Calu3 (cell line): ENCODE measurements around the gene TMEM178B. TPM values are rescaled to one million over a fixed set of nuclear protein-coding genes. Genes with fewer than 3 reads are reported as not detected.
"Not testable (repeated sequence)": the region's sequence is repeated elsewhere in the genome, so short reads cannot be mapped to it uniquely, and the experiment has no call there.

Experiments
- BruUV-seq: library from RNA; stranded (reverse); fragments of 400-500 nt; replicated peaks from 2 replicates; lab custom pipeline; 2021; lab: Mats Ljungman, UMichigan
- CTCF ChIA-PET: fragments of 300-600 bp; sonication (Branson Sonifier 250); formaldehyde crosslinking; loops from one replicate; lab custom pipeline; 2022; ENCODE audit warnings: antibody characterized with exemption; lab: Charles Lee
- DNase-seq: peaks from one replicate; pipeline ENCODE4 v3.0.0; 2022
- H3K27ac Mint-ChIP-seq: one replicate; pipeline ENCODE4 v1.8.0; 2022; ENCODE audit warnings: mixed read lengths; ENCODE audit not compliant: unreplicated experiment
- H3K27me3 Mint-ChIP-seq: one replicate; pipeline ENCODE4 v1.8.0; 2022; ENCODE audit warnings: mixed read lengths; ENCODE audit not compliant: unreplicated experiment
- H3K36me3 Mint-ChIP-seq: one replicate; pipeline ENCODE4 v1.8.0; 2022; ENCODE audit warnings: mild to moderate bottlenecking, moderate library complexity, mixed read lengths; ENCODE audit not compliant: insufficient read depth, unreplicated experiment
- H3K4me1 Mint-ChIP-seq: one replicate; pipeline ENCODE4 v1.8.0; 2022; ENCODE audit warnings: mild to moderate bottlenecking, low read depth, mixed read lengths; ENCODE audit not compliant: unreplicated experiment
- H3K4me3 Mint-ChIP-seq: one replicate; pipeline ENCODE4 v1.8.0; 2022; ENCODE audit warnings: mild to moderate bottlenecking, low read depth, moderate library complexity, mixed read lengths; ENCODE audit not compliant: unreplicated experiment
- H3K9me3 Mint-ChIP-seq: one replicate; pipeline ENCODE4 v1.8.0; 2022; ENCODE audit warnings: low read depth, mixed read lengths; ENCODE audit not compliant: unreplicated experiment
- CTCF ChIP-seq: fragments of 200-600 bp; IDR thresholded peaks from one replicate; pipeline ENCODE4 v1.8.0; 2022; ENCODE audit warnings: antibody characterized with exemption; ENCODE audit not compliant: unreplicated experiment
- intact Hi-C: fragments of 100-400 bp; cut with micrococcal nuclease; formaldehyde crosslinking; loops from one replicate; pipeline ENCODE4 v1.10.0; 2022; ENCODE audit not compliant: unreplicated experiment
- total RNA-seq: library from RNA; stranded (reverse); gene quantifications from 2 replicates; pipeline ENCODE4 v1.2.3, GENCODE V29; 2022

Gene TMEM178B
- total RNA-seq, 1 experiment from 2014 or later, result 1.5 TPM

DNA sequence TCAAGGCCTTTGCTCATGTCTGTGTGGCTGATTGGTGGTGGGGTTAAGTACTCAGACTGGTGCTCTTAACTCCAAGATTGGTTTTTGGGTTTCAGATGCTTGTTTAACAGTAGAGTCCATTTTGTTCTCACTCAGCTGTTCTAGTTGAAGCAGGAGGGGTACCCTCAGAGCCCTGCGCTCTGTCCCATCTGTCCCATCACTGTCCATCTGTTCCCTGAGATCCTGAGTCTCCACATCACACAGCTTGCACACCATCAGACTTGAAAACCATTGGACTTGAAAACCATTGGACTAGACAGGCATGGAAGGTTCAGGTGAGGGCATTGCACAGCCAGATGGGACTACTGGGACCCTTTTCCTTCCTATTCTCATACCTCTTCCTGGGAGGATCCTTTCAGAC, 39.3 kb downstream of the TMEM178B start:
- no TSS peak for BruUV-seq
- no peak for TF ChIP-seq CTCF
- Mint-ChIP-seq H3K4me1 (no peaks in the 10 kb centered on the region), H3K9me3 (no peaks in the 10 kb centered on the region), H3K4me3 (no peak overlapping the region), H3K27me3 (no peaks in the 10 kb centered on the region), H3K27ac (no peak overlapping the region), H3K36me3 (no peaks in the 10 kb centered on the region)
- CTCF ChIA-PET, result no interaction called here
- no peak for DNase-seq
- intact Hi-C loops, result no loop called here

DNA sequence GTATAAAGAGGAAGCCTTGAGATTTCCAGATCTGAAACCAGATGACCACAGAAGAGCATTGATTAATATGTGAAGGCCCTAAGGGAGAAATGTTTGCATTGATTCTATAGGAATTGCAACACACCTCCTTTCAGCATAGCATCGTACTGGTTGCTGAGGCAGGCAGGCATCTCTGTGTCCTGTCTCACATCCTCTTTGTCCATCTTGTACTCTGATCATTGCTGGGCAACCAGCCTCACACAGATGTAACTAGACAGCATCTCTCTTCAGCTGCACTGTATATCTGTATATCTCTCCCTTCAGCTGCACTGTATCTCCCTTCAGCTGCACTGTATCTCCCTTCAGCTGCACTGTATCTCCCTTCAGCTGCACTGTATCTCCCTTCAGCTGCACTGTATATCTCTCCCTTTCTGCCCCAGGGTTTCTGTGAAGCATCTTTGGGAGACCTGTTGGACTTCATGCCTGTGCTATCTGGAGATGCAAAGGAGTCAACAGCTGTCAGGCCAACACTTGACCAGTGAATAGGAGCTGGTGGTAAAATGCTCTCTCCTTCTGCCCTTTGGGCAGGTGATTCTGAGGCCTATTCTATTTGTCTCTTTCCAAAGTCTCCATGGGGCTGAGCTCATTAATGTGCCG, 40.3 kb downstream of the TMEM178B start:
- Mint-ChIP-seq H3K4me3 (no peak overlapping the region), H3K27me3 (no peaks in the 10 kb centered on the region), H3K4me1 (no peaks in the 10 kb centered on the region), H3K36me3 (no peaks in the 10 kb centered on the region), H3K9me3 (no peaks in the 10 kb centered on the region), H3K27ac (no peak overlapping the region)
- no TSS peak for BruUV-seq
- no peak for DNase-seq
- CTCF ChIA-PET, result no interaction called here
- no peak for TF ChIP-seq CTCF
- intact Hi-C loops, result no loop called here

DNA sequence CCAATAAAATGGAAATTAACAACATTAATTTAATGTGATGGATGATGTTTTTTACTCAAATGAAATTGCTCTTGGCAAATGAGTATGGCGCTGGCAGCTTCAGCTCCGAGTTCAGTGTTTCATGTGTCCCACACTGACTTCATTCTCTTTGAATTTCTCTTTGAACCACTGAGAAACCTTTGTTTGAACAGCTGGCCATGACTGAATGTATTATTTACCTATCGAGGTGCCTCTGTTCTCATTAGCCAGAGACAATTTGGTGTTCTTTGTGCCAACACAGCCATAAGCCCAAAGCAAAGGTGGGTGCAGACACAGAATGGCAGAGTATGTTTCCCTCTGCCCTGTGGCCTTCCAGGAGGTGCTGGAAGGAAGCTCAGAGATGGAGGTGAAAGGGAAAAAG, 42.1 kb downstream of the TMEM178B start:
- H3K4me3 Mint-ChIP-seq, result no peak overlapping the region
- H3K27ac Mint-ChIP-seq, result no peak overlapping the region
- no peaks in the 10 kb centered on the region for H3K27me3 Mint-ChIP-seq
- intact Hi-C loops, result no loop called here
- no TSS peak for BruUV-seq
- H3K36me3 Mint-ChIP-seq, result no peaks in the 10 kb centered on the region
- CTCF ChIA-PET, result no interaction called here
- no peak for DNase-seq
- no peaks in the 10 kb centered on the region for H3K4me1 Mint-ChIP-seq
- no peak for TF ChIP-seq CTCF
- no peaks in the 10 kb centered on the region for H3K9me3 Mint-ChIP-seq

- H3K27me3 Mint-ChIP-seq, BruUV-seq, DNase-seq, H3K4me1 Mint-ChIP-seq, H3K4me3 Mint-ChIP-seq, H3K36me3 Mint-ChIP-seq, H3K9me3 Mint-ChIP-seq, CTCF ChIA-PET, H3K27ac Mint-ChIP-seq, intact Hi-C loops: not testable (repeated sequence)
Observed at GRCh38 chr7:141116661-141117060, 42.8 kb downstream of the TMEM178B start.

- Mint-ChIP-seq H3K36me3 (no peaks in the 10 kb centered on the region), H3K9me3 (no peaks in the 10 kb centered on the region), H3K4me3 (no peak overlapping the region), H3K27me3 (no peaks in the 10 kb centered on the region), H3K4me1 (no peaks in the 10 kb centered on the region), H3K27ac (no peak overlapping the region)
- CTCF ChIA-PET, result no interaction called here
- no TSS peak for BruUV-seq
- no peak for DNase-seq
- intact Hi-C loops, result no loop called here
- no peak for TF ChIP-seq CTCF
Observed at GRCh38 chr7:141118767-141119166, 44.9 kb downstream of the TMEM178B start.
